ENCODE results near the gene MDM4. TPM values are rescaled to one million over a fixed set of nuclear protein-coding genes. Genes with fewer than 3 reads are reported as not detected.
A peak's percentile ranks its signal among the peaks of the same experiment; 100 is the strongest.

The MDM4 gene
- total RNA-seq, 2 donors from 2014 or later = 65.5 to 161 TPM

DNA sequence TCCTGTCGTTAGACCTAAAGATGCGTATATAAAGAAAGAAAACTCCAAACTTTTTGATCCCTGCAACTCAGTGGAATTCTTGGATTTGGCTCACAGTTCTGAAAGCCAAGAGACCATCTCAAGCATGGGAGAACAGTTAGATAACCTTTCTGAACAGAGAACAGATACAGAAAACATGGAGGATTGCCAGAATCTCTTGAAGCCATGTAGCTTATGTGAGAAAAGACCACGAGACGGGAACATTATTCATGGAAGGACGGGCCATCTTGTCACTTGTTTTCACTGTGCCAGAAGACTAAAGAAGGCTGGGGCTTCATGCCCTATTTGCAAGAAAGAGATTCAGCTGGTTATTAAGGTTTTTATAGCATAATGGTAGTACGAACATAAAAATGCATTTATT is 33.1 kb downstream of the MDM4 start:
- H3K4me3 Mint-ChIP-seq = no peak overlapping the region
- H3K27me3 Mint-ChIP-seq (ENCODE audit: insufficient read depth) = no peaks in the 10 kb centered on the region
- Histone ChIP-seq H3K9ac (ENCODE audit: extremely low read depth, low read length, poor library complexity, severe bottlenecking) (no peak overlapping the region), H3K27me3 (ENCODE audit: control insufficient read depth, insufficient read depth, low read length, poor library complexity, severe bottlenecking) (no peaks in the 10 kb centered on the region), H3K36me3 (ENCODE audit: control insufficient read depth, insufficient read depth, low read length) (peaks cover 89% of the 10 kb centered on the region), H3K4me3 (ENCODE audit: low read length) (no peak overlapping the region), H3K27ac (ENCODE audit: low read depth, low read length) (no peak overlapping the region), H3K4me1 (ENCODE audit: control insufficient read depth, insufficient read depth, low read length) (no peaks in the 10 kb centered on the region), H3K9me3 (ENCODE audit: control insufficient read depth, low read length) (no peaks in the 10 kb centered on the region)
- WGBS, 2 experiments (ENCODE audit: insufficient coverage in 1 of 2, insufficient read length in 1 of 2) = 97 to 100% methylated on average over 5 to 6 of the region's 6 CpGs
- DNase-seq = peak; percentile 5
- peaks cover 78% of the 10 kb centered on the region for H3K36me3 Mint-ChIP-seq (ENCODE audit: low read depth)
- TF ChIP-seq, protein P1, sequence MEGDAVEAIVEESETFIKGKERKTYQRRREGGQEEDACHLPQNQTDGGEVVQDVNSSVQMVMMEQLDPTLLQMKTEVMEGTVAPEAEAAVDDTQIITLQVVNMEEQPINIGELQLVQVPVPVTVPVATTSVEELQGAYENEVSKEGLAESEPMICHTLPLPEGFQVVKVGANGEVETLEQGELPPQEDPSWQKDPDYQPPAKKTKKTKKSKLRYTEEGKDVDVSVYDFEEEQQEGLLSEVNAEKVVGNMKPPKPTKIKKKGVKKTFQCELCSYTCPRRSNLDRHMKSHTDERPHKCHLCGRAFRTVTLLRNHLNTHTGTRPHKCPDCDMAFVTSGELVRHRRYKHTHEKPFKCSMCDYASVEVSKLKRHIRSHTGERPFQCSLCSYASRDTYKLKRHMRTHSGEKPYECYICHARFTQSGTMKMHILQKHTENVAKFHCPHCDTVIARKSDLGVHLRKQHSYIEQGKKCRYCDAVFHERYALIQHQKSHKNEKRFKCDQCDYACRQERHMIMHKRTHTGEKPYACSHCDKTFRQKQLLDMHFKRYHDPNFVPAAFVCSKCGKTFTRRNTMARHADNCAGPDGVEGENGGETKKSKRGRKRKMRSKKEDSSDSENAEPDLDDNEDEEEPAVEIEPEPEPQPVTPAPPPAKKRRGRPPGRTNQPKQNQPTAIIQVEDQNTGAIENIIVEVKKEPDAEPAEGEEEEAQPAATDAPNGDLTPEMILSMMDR (conservative IDR thresholded peaks at IDR 0.05) = no peak
- H3K9me3 Mint-ChIP-seq = no peaks in the 10 kb centered on the region
- no peak overlapping the region for H3K27ac Mint-ChIP-seq
- peaks cover 6% of the 10 kb centered on the region for H3K4me1 Mint-ChIP-seq

DNA sequence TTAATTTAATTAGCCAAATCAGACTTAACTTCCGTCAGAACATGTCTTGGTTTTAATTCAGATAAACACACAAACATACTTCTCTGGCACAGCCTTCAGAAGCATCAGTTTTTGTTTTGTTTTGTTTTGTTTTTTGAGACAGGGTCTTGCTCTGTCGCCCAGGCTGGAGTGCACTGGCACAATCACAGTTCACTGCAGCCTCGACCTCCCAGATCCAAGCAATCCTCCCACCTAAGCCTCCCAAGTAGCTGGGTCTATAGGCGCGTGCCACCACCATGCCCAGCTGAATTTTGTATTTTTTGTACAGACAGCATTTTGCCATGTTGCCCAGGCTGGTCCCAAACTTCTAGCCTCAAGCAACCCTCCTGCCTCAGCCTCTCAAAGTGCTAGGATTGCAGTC is 34.7 kb downstream of the MDM4 start:
- Mint-ChIP-seq H3K27me3 (ENCODE audit: insufficient read depth) (no peaks in the 10 kb centered on the region), H3K4me3 (no peak overlapping the region), H3K27ac (no peak overlapping the region), H3K9me3 (no peaks in the 10 kb centered on the region), H3K4me1 (peaks cover 8% of the 10 kb centered on the region), H3K36me3 (ENCODE audit: low read depth) (peaks cover 68% of the 10 kb centered on the region)
- H3K4me3 ChIP-seq (ENCODE audit: low read length) = no peak overlapping the region
- H3K27ac ChIP-seq (ENCODE audit: low read depth, low read length) = no peak overlapping the region
- H3K27me3 ChIP-seq (ENCODE audit: control insufficient read depth, insufficient read depth, low read length, poor library complexity, severe bottlenecking) = no peaks in the 10 kb centered on the region
- H3K4me1 ChIP-seq (ENCODE audit: control insufficient read depth, insufficient read depth, low read length) = peaks cover 2% of the 10 kb centered on the region
- WGBS, 2 experiments (ENCODE audit: insufficient coverage in 1 of 2, insufficient read length in 1 of 2) = 86 to 87% methylated on average over 4 to 5 of the region's 5 CpGs
- peak; percentile 22 for DNase-seq
- H3K9me3 ChIP-seq (ENCODE audit: control insufficient read depth, low read length) = no peaks in the 10 kb centered on the region
- peaks cover 77% of the 10 kb centered on the region for H3K36me3 ChIP-seq (ENCODE audit: control insufficient read depth, insufficient read depth, low read length)
- no peak overlapping the region for H3K9ac ChIP-seq (ENCODE audit: extremely low read depth, low read length, poor library complexity, severe bottlenecking)
- TF ChIP-seq, protein P1 (conservative IDR thresholded peaks at IDR 0.05) = no peak

DNA sequence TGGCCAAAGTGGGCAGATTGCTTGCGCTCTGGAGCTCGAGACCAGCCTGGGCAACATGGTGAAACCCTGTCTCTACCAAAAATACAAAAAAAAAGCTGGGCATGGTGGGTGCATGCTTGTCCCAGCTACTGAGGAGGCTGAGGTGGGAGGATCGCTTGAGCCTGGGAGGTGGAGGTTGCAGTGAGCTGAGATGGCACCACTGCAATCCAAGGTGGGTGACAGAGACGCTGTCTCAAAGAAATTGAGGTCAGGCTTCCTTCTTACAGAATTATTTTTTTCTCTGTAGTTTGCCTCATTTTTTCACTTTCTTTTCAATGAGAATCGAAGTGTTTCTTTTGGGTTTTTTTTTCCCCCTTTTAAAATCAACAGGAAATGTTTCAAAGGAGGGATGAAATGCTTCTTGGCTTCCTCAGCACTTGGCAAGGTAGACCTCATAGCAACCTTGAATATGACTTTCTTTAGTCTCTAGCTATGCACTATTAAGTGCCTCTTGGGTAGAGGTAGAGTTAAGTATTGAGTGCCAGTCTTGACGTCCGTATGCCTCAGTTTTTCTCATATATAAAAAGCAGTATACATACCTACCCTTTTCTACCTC is 40.3 kb downstream of the MDM4 start:
- no peak overlapping the region for H3K9ac ChIP-seq (ENCODE audit: extremely low read depth, low read length, poor library complexity, severe bottlenecking)
- peaks cover 2% of the 10 kb centered on the region for H3K4me1 ChIP-seq (ENCODE audit: control insufficient read depth, insufficient read depth, low read length)
- H3K27ac ChIP-seq (ENCODE audit: low read depth, low read length) = no peak overlapping the region
- DNase-seq = no peak
- TF ChIP-seq, protein P1 (conservative IDR thresholded peaks at IDR 0.05) = no peak
- no peak overlapping the region for H3K4me3 ChIP-seq (ENCODE audit: low read length)
- H3K9me3 ChIP-seq (ENCODE audit: control insufficient read depth, low read length) = no peaks in the 10 kb centered on the region
- WGBS, 2 experiments (ENCODE audit: insufficient coverage in 1 of 2, insufficient read length in 1 of 2) = 95% methylated on average over 4 to 5 of the region's 7 CpGs
- H3K36me3 ChIP-seq (ENCODE audit: control insufficient read depth, insufficient read depth, low read length) = peaks cover 38% of the 10 kb centered on the region
- H3K27me3 ChIP-seq (ENCODE audit: control insufficient read depth, insufficient read depth, low read length, poor library complexity, severe bottlenecking) = no peaks in the 10 kb centered on the region
- Mint-ChIP-seq H3K36me3 (ENCODE audit: low read depth) (peaks cover 22% of the 10 kb centered on the region), H3K27me3 (ENCODE audit: insufficient read depth) (no peaks in the 10 kb centered on the region), H3K9me3 (no peaks in the 10 kb centered on the region), H3K27ac (peak overlapping the region; percentile 72), H3K4me3 (no peak overlapping the region), H3K4me1 (peaks cover 19% of the 10 kb centered on the region)
